KOPT-K1 (cell line): ENCODE data around the gene PKD1.
"Not testable (repeated sequence)": the region's sequence is repeated elsewhere in the genome, so short reads cannot be mapped to it uniquely, and the experiment has no call there.

ENCODE experiments used
- H3K27ac ChIP-seq: fragments of 200-600 bp; sonication (generic); 2 replicates; pipeline ENCODE4 v1.5.1; 2016; ENCODE audit warnings: antibody characterized with exemption, mild to moderate bottlenecking, low read depth, low read length; ENCODE audit not compliant: poor library complexity, severe bottlenecking
- H3K36me3 ChIP-seq: fragments of 200-600 bp; sonication (generic); 2 replicates; pipeline ENCODE4 v1.5.1; 2017; ENCODE audit warnings: antibody characterized with exemption, mild to moderate bottlenecking, low read length, moderate library complexity; ENCODE audit not compliant: insufficient read depth
- H3K9me3 ChIP-seq: fragments of 200-600 bp; sonication (generic); 2 replicates; pipeline ENCODE4 v1.5.1; 2017; ENCODE audit warnings: antibody characterized with exemption, low read length, mild to moderate bottlenecking; ENCODE audit not compliant: insufficient read depth, poor library complexity, severe bottlenecking

Gene PKD1

GRCh38 chr16:2135770-2136490 lies at the start of gene PKD1:
Gene PKD1, minus strand, starts transcription at chr16:2135898. Its CDS starts 209 bp downstream, at chr16:2135689.
- not testable (repeated sequence) for H3K9me3 ChIP-seq, H3K36me3 ChIP-seq
- peak within 1 kb of the TSS; percentile 54 for H3K27ac ChIP-seq

DNA sequence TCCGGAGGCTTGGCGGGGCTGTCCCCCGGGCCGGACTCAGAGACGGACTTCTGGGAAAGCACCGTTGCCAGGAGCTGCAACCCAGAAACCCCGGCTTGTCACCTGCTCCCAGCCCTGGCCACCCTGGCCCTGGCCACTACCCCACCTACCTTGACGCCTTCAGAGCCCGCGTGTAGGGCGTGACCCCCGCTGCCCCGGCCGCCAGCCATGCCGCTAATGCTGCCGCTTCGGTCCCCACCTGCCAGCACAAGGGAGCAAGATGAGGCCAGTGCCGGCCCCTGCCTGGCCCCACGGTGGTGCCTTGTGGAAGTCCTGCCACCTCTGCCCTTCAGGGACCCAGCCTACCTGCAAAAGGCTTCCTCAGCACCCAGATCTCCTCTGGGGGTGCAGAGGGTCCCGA lies 49.3 kb upstream of the PKD1 start:
- H3K36me3 ChIP-seq: no peaks in the 10 kb centered on the region; the same call in 1 of the 2 replicates
- no peak overlapping the region for H3K27ac ChIP-seq
- H3K9me3 ChIP-seq: no peaks in the 10 kb centered on the region

DNA sequence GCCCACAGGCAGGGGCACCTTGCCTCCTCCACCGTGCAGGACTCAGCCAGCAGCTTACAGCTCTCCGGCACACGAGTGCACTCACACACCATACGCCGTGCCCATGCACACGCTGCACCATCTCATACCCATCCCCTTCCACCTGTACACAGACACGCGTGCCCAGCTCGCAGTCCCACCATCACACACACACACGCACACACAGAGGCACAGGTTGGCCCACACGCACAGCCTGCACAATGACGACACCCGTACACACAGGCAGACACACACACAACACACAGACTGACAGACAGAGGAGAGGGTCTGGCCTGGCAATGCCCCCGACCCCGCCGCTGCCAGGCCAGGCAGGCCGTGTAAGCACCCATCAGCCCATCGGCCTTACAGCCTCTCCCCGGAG lies 48.6 kb upstream of the PKD1 start:
- no peak overlapping the region for H3K27ac ChIP-seq
- H3K36me3 ChIP-seq: no peaks in the 10 kb centered on the region; the same call in 1 of the 2 replicates

DNA sequence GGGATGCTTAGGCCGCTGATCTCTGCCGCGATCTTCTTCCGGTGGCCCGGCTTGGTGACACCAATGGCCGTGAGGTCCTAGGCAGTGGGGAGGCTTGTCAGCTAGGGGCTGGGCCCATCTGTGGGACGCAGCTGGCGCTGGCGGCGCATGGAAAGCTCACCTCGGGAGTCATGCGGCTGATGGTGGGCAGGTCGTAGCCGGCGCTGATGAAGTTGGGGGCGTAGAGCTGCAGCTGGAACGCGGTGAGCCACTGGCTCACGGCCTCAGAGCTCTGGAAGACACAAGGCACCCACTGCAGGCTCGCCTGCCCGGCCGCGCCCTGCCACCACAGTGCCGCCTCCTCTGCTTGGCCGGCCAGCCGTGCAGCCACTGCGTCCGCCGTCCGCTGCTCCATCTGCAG lies 48.0 kb upstream of the PKD1 start:
- H3K36me3 ChIP-seq: no peaks in the 10 kb centered on the region; the same call in 1 of the 2 replicates
- no peaks in the 10 kb centered on the region for H3K9me3 ChIP-seq
- no peak overlapping the region for H3K27ac ChIP-seq

More for the DNA sequence above, 48.6 kb upstream of the PKD1 start:
- no peaks in the 10 kb centered on the region for H3K9me3 ChIP-seq

- Histone ChIP-seq H3K9me3 (no peaks in the 10 kb centered on the region), H3K27ac (no peak overlapping the region), H3K36me3 (peaks cover 14% of the 10 kb centered on the region; the same call in 1 of the 2 replicates)
These were observed 46.3 kb upstream of the PKD1 start for GRCh38 chr16:2181952-2182351.

DNA sequence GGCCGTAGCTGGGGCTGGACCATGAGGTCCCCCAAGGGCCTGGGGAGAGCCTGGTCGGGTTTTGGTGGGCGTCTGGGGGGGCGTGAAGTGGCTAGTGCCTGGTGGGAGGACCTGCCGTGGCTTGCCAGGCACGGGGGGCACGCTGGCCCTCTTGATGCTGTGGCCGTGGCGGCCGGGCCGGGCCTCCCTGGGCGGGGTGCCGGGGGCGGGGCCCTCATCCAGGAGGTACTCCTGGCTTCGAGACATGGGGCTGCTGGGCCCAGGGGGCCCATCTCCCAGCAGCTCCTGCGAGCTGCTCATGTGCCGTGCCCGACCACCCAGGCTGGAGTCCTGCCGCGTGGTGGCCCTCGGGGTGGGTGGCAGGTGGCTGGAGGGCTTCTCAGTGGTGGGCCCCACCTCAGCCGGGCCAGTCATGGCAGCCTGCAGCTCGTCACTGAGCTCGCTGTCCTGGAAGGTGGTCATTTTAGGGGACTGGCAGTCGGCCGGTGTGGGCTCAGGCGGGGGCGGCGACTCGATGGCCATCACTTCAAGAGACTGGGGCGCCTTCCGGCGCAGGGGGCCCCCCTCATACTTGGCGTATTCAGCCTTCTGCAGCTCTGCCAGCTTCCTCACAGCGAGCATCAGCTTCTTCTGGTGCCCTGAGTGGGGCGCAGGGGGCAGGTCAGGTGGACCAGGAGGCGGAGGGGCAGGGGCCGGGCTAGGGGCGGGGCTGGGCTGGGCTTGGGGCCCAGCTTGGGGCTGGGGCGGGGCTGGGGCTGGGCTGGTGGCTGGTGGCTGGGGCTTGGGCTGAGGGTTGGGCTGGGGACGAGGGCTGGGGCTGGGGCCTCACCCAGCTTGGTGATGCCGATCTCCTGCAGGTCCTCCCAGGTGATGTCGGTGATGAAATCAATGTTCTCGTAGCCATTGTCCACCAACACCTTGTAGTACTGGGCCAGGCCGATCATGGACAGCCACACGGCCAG lies 45.5 kb upstream of the PKD1 start:
- H3K9me3 ChIP-seq: no peaks in the 10 kb centered on the region
- H3K27ac ChIP-seq: no peak overlapping the region
- peaks cover 21% of the 10 kb centered on the region; the same call in 1 of the 2 replicates for H3K36me3 ChIP-seq

DNA sequence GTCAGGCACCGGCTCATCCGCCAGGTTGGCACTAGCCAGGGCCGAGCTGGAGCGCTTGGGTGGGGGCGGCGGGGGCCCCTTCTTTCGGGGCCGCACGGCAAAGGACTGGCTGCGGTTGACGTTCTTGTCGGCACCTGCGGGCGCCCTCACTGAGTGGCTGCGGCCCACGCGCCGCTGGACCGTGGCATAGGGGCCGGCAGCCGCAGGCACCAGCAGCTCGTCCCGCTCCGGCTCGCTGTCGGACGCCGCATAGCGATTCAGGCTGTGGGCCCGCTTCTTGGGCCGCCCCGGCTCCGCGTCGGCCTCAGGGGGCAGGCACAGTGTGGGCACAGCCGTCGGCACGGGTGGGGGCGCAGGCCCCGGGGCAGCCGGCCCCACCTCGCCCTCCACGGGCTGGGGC lies 44.8 kb upstream of the PKD1 start:
- H3K9me3 ChIP-seq: no peaks in the 10 kb centered on the region

DNA sequence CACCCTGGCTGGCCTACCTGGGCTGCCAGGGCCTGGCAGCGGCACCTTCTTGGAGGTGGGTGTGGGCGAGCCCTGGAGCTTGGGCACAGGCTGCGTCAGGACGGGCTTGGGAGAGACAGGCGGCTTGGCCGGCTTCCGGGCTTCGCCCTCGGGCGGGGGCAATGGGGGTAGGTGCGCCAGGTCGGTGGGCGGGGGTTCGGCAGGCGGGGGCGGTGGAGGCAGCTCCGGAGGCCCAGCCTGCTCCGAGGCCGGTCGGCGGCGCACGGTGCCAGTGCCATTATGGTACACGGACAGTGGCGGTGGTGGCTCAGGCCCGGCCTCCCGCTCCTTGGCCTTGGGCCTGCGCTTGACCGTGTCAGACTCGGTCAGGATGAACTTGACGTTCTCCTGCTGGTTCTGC lies 43.9 kb upstream of the PKD1 start:
- no peaks in the 10 kb centered on the region for H3K9me3 ChIP-seq
- peaks cover 38% of the 10 kb centered on the region for H3K36me3 ChIP-seq
- H3K27ac ChIP-seq: no peak overlapping the region

More for the DNA sequence above, 44.8 kb upstream of the PKD1 start:
- Histone ChIP-seq H3K36me3 (peaks cover 29% of the 10 kb centered on the region), H3K27ac (no peak overlapping the region)

GRCh38 chr16:2179107-2179501 lies 43.4 kb upstream of the PKD1 start:
- no peaks in the 10 kb centered on the region for H3K9me3 ChIP-seq
- no peak overlapping the region for H3K27ac ChIP-seq
- peaks cover 42% of the 10 kb centered on the region for H3K36me3 ChIP-seq

DNA sequence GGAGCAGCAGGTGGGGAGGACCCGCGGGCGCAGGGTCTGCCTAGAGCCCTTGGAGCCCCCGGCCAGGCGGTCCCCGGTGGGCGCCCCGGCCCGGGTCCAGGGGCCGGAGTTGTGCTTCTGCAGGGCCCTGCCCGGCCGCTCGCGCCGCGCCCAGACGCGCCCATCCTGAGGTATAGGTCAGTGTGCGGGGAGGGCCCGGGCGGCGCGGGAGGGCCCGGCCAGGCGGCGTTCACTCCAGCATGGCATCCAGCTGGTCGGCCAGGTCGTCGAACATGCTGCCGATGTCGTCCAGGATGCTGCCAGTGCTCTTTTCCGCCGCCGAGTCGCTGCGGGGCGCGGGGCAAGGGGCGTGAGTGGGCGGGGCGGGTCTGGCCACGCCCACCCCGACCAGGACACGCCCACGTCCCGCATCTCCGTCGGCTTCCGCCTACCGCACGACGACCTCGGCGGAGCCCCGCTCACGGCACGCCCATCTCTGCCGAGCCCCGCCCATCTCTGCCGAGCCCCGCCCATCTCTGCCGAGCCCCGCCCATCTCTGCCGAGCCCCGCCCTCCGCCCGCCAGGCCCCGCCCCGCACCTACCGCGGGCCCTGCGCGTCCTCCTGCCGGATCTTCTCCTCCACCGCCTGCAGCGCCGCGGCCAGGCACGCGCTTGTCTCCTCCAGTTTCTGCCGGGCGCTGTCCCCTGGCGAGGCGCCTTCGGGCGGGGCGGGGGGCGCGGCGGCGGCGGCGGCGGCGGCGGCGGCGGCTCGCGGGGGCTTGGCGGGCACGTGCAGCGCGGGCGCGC lies 42.8 kb upstream of the PKD1 start:
- Histone ChIP-seq H3K36me3 (peaks cover 46% of the 10 kb centered on the region), H3K27ac (no peak overlapping the region), H3K9me3 (no peaks in the 10 kb centered on the region)

GRCh38 chr16:2177561-2177960 lies 41.9 kb upstream of the PKD1 start:
- Histone ChIP-seq H3K27ac (no peak overlapping the region), H3K36me3 (peaks cover 56% of the 10 kb centered on the region), H3K9me3 (no peaks in the 10 kb centered on the region)

GRCh38 chr16:2177101-2177500 lies 41.4 kb upstream of the PKD1 start:
- Histone ChIP-seq H3K36me3 (peaks cover 57% of the 10 kb centered on the region), H3K9me3 (no peaks in the 10 kb centered on the region), H3K27ac (no peak overlapping the region)

DNA sequence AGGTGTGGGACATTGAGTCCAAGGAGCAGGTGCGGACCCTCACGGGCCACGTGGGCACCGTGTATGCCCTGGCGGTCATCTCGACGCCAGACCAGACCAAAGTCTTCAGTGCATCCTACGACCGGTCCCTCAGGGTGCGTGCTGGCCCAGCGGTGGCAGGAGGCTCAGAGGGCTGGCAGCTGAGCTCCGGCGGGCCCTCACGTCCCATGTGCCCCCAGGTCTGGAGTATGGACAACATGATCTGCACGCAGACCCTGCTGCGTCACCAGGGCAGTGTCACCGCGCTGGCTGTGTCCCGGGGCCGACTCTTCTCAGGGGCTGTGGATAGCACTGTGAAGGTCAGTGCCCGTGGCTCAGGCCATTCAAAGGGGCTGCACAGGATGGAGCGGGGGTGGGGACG lies 40.3 kb upstream of the PKD1 start:
- Histone ChIP-seq H3K9me3 (no peaks in the 10 kb centered on the region), H3K27ac (no peak overlapping the region), H3K36me3 (peaks cover 68% of the 10 kb centered on the region)

DNA sequence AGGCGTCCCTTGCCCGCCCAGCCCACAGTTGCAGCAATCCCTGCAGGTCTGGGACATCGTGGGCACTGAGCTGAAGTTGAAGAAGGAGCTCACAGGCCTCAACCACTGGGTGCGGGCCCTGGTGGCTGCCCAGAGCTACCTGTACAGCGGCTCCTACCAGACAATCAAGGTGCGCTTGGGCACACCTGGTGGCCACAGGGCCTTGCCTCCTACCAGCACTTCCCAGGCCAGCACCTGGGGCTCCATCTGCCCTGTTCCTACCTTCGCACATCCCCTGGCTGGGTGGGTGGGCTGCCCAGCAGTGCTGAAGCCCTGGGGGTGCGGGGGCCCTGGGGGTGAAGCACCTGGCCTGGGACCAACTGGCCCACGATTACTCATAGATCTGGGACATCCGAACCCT lies 39.8 kb upstream of the PKD1 start:
- H3K27ac ChIP-seq: no peak overlapping the region
- peaks cover 74% of the 10 kb centered on the region for H3K36me3 ChIP-seq
- no peaks in the 10 kb centered on the region for H3K9me3 ChIP-seq
